Right renal cortex interstitium (tissue), 3 donors: Measurements from ENCODE around the gene VWF. TPM values are rescaled to one million over a fixed set of nuclear protein-coding genes. Genes with fewer than 3 reads are reported as not detected.
"Not testable (repeated sequence)": the region's sequence is repeated elsewhere in the genome, so short reads cannot be mapped to it uniquely, and the experiment has no call there.

Experiments
- DNase-seq, 3 donors: peaks; one replicate each; pipeline ENCODE4 v3.0.0-alpha.2; 2013; ENCODE audit warnings: low read depth in 3 of 3, low spot score in 2 of 3
- polyA plus RNA-seq, 3 donors: library from polyadenylated mRNA; unstranded; fragments of 120-200 nt; gene quantifications; one replicate each; pipeline ENCODE4 v1.2.1, GENCODE V29; 2013; ENCODE audit not compliant: insufficient read length in 3 of 3

Gene VWF
- polyA plus RNA-seq = 10 to 100 TPM in 1 of 3 donors, 1 to 10 TPM in 2; 7.4 to 12.5 (median 9.5) TPM

DNA sequence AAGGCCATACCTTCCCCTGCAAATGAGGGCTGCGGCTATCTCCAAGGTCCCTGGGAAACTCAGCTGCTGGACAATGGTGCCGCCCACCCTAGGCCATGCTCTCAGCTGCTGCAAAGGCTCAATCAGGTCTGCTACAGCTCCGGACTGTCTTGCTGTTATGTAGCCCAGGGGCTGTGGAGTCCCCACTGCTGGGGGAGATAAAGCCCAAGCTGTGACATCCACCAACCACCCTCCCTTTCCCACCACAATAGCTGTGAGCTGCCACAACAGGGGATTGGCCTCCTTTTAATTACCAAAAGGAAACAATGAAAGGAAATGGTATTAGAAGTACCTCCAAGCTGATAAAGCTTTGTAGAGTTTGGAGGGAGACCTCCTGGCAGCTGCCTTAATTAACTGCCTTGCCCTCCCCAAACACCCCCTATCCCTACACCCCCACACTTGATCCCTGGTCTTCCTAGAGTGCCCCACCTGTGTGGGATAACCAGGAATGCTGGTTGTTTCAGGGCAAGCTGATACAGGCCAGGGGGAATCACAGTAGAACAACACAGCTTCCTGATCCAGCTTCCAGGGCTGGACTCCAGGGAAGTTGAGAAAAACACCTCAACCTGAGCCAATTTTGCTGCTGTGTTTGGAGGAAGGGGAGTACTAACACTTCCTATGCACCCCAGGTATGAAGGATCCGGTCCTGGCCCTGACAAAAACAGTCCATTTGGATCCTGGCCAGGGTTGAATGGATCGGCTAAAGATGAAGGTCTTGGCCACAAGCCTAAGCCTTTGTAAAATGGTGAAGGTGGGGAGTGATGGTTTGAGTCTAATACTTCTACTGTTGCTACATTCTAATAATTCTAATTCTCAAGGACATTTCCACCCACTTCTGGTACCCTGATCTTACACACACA is at the start of gene VWF:
VWF (minus strand) TSS at position 260 of the 899 bp plus-strand sequence. CDS start 1,474 bp downstream, outside the sequence.
- DNase-seq = no peak

GRCh38 chr12:6172862-6173261 is 48.4 kb upstream of the VWF start:
- no peak for DNase-seq

GRCh38 chr12:6172086-6172485 is 47.6 kb upstream of the VWF start:
- DNase-seq = no peak

DNA sequence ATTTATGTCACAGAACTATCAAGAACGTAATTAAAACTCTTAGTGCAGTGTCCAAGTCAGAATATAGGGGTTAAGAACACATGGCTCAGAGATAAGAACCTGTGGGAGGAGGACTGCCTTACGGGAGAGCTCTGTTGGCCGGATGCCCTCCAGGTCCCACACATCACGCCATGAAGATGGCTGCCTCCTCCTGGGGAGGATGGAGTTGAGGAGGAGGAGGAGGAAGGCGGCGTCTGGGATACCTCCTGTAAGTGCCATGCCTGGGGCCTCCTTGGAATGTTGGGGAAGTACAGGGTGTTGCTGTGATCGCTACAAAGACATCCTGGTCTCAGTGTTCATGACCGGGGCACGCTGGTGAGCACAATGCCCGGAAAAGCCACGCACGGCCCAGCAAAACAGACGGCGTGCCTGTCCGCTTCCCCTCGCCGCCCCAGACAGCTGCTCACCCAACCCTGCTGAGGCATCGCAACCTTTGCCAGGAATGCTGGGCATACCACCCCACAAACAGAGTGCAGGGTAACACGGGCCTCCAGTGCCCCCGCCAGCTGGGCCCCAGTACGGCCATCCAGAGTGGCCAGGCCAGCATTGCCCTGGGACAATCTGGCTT is 47.0 kb upstream of the VWF start:
- DNase-seq = no peak

GRCh38 chr12:6167327-6168280 is 43.1 kb upstream of the VWF start:
- DNase-seq = no peak

- no peak for DNase-seq
Observed at GRCh38 chr12:6166808-6167207, 42.3 kb upstream of the VWF start.

DNA sequence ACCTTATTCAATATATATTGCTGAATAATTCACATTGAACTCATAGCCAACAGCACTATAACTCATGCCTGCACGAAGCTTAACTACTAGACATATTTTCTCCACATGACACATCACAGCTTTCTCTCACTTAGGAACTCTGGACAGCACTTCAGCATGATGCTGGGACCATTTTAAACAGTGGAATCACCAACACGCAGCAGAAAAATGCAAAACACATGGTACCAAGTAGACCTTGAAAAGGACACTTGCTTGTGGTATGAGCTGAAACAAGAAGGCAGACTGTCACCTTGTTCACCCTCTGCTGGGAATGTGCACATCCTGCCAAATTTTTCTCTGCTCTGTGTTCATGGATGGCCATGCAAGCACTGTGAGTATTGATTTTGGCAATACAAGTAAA is 40.9 kb upstream of the VWF start:
- DNase-seq = no peak

GRCh38 chr12:6163416-6164060 is 39.1 kb upstream of the VWF start:
- no peak for DNase-seq

GRCh38 chr12:6161124-6161882 is 36.8 kb upstream of the VWF start:
- DNase-seq = no peak

DNA sequence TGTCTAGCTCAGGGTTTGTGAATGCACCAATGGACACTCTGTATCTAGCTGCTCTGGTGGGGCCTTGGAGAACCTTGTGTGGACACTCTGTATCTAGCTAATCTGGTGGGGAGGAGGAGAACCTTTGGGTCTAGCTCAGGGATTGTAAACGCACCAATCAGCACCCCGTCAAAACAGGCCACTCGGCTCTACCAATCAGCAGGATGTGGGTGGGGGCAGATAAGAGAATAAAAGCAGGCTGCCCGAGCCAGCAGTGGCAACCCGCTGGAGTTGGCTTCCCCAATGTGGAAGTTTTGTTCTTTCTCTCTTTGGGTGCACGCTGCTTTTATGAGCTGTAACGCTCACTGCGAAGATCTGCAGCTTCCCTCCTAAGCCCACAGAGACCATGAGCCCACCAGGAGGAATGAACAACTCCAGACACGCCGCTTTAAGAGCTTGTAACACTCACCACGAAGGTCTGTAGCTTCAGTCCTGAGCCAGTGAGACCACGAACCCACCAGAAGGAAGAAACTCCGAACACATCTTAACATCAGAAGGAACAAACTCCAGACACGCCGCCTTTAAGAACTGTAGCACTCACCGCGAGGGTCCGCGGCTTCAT is 35.7 kb upstream of the VWF start:
- DNase-seq = not testable (repeated sequence)

DNA sequence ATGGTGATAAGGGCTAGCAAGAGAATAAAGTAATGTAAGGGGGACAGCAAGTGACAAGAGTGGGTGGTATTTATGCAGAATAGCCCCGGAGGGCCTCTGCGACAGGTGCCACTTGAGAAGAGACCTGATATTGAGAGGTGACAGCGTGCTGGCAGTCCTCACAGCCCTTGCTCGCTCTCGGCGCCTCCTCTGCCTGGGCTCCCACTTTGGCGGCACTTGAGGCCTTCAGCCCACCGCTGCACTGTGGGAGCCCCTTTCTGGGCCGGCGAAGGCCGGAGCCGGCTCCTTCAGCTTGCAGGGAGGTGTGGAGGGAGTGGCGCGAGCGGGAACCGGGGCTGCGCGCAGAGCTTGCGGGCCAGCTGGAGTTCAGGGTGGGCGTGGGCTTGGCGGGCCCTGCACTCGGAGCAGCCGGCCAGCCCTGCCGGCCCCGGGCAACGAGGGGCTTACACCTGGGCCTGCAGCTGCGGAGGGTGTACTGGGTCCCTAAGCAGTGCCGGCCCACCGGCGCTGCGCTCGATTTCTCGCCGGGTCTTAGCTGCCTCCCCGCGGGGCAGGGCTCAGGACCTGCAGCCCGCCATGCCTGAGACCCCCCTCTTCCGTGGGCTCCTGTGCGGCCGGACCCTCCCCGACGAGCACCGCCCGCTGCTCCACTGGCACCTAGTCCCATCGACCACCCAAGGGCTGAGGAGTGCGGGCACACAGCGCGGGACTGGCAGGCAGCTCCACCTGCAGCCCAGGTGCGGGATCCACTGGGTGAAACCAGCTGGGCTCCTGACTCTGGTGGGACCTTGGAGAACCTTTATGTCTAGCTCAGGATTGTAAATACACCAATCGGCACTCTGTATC is 34.9 kb upstream of the VWF start:
- DNase-seq = not testable (repeated sequence)

- no peak for DNase-seq
Observed at GRCh38 chr12:6158749-6159148, 34.3 kb upstream of the VWF start.

GRCh38 chr12:6158255-6158654 is 33.8 kb upstream of the VWF start:
- no peak for DNase-seq

- no peak for DNase-seq
Observed at GRCh38 chr12:6157482-6157881, 33.0 kb upstream of the VWF start.

DNA sequence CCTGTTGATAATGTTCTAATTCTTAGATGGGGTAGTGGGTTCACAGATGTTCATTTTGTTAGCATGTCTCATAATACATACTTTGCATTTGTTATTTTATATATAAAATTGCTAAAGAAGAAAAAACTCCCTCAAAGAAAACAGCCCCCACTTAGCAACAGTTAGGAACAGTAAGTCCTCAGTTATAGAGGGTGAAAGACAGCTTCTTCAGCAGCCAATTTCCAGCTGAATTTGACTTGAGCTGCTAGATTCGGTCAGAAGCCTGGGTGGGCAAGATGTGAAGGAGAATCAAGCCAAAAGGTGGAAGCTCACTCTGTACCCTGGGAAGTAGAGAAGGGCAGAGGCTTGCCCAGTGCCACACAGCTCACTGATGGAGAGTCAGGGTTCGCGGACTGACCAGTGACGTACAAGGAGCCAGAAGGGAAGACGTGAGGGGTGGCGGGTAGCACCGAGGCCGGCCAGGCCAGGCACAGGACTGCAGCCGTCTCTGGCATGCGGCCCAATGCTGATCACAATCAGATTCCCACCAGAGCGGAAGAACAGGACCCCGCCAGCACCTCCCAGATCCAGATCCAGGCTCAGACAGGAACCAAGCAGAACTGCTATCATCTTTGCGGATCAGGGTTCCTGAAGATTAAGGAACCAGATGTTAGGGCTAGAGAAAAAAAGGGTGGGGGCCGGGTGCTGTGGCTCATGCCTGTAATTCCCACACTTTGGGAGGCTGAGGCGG is 30.4 kb upstream of the VWF start:
- DNase-seq = no peak

DNA sequence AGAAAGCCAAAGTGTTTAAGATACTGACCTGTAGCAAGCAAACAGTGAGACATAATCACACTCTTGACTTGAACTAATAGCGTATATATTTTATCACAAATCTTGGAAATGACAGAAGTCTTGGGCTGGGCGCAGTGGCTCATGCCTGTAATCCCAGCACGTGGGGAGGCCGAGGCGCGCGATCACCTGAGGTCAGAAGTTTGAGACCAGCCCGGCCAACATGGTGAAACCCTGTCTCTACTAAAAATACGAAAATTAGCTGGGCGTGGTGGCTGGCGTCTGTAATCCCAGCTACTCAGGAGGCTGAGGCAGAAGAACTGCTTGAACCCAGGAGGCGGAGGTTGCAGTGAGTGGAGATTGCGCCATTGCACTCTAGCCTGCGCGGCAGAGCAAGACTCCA is 24.3 kb upstream of the VWF start:
- DNase-seq = not testable (repeated sequence)

DNA sequence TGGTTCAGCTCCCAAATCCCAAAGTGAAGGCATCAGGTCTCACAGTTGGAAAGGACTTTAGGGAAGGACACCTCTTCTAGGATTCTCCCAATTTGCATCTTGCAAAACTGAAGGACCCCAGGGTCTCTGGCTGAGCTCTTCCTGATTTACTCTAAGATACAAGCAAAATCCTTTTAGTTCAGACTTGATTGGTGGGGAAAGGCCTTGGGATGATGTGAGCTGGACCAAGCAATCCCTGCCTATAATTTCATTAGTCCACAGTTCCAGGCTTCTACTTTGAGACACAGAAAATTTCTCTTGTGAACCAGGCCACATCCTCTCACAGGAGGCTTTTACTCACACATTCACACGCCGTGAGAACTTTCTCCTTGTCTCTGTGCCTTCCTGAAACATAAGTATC is 23.6 kb upstream of the VWF start:
- DNase-seq = no peak

DNA sequence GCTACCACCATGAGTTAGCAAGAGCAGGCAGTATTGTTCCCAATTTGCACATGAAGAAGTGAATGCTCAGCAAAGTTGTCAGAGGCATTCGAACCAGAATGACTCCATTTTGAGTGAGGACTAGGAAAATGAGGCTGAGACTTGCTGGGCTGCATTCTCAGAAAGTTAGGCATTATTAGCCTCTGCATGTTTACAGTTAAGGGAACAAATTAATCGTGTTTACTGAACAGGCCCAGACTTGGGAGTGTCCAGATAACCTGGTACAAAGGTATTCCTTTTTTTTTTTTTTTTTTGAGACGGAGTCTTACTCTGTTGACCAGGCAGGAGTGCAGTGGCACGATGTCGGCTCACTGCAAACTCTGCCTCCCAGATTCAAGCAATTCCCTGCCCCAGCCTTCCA is 22.5 kb upstream of the VWF start:
- no peak for DNase-seq
